K562 (cell line): ENCODE data around the gene CSF1. TPM values are rescaled to one million over a fixed set of nuclear protein-coding genes. Genes with fewer than 3 reads are reported as not detected.

Experiments
- CREB5 ChIP-seq: fragments of 250-450 bp; sonication (Bioruptor Pico); IDR thresholded peaks from 2 replicates; pipeline ENCODE4 v1.5.0; 2020; ENCODE audit warnings: mild to moderate bottlenecking
- DPF2 ChIP-seq: fragments of 450-650 bp; IDR thresholded peaks from 2 replicates; pipeline ENCODE4 v1.6.1; 2016
- EHMT2 ChIP-seq: fragments of 450-650 bp; IDR thresholded peaks from 2 replicates; pipeline ENCODE4 v1.6.1; 2018; ENCODE audit warnings: antibody characterized with exemption
- ELF4 ChIP-seq: fragments of 450-650 bp; formaldehyde crosslinking; IDR thresholded peaks from 2 replicates; pipeline ENCODE4 v1.4.0; 2022; ENCODE audit warnings: missing genetic modification characterization
- FOXM1 ChIP-seq, 2 experiments: fragments of 450-650 bp in 1 of 2; sonication (generic) in 1 of 2; formaldehyde crosslinking in 1 of 2; IDR thresholded peaks; 2 replicates each; pipeline versions ENCODE4 v1.6.1 to v1.9.0; 2017 to 2022; ENCODE audit warnings: low read depth in 2 of 2, mild to moderate bottlenecking in 2 of 2, missing genetic modification reagents in 1 of 2, moderate library complexity in 1 of 2
- GTF2B ChIP-seq: IDR thresholded peaks from 2 replicates; pipeline ENCODE4 v1.6.1; 2011; ENCODE audit not compliant: insufficient read length; ENCODE audit errors: extremely low read depth
- HNRNPL ChIP-seq: fragments of 200-400 bp; formaldehyde crosslinking; IDR thresholded peaks from 2 replicates; pipeline ENCODE4 v1.6.1; 2017; ENCODE audit warnings: low read depth, mild to moderate bottlenecking, low read length
- JUND ChIP-seq, 2 experiments: IDR thresholded peaks; 2 replicates in 1 of 2; 3 replicates in 1 of 2; pipeline ENCODE4 v1.6.1; 2011; ENCODE audit warnings: borderline replicate concordance in 2 of 2, low read depth in 2 of 2, low read length in 2 of 2, improper control_type of control experiment in 1 of 2, missing biosample characterization in 1 of 2, missing genetic modification characterization in 1 of 2, missing genetic modification reagents in 1 of 2
- MCM2 ChIP-seq: fragments of 450-650 bp; IDR thresholded peaks from 2 replicates; pipeline ENCODE4 v1.6.1; 2017; ENCODE audit warnings: low read depth, mild to moderate bottlenecking
- MXI1 ChIP-seq: IDR thresholded peaks from 2 replicates; pipeline ENCODE4 v1.6.1; 2011; ENCODE audit warnings: low read depth, mild to moderate bottlenecking, improper control_type of control experiment, low read length
- NEUROD1 ChIP-seq: fragments of 150-350 bp; IDR thresholded peaks from 2 replicates; pipeline ENCODE4 v1.6.1; 2014; ENCODE audit warnings: borderline replicate concordance, low read length, low read depth; ENCODE audit not compliant: partially characterized antibody
- PHB2 ChIP-seq: fragments of 450-650 bp; IDR thresholded peaks from 2 replicates; pipeline ENCODE4 v1.6.1; 2017; ENCODE audit warnings: low read depth
- PPARD ChIP-seq: fragments of 250-450 bp; sonication (Bioruptor Pico); IDR thresholded peaks from 2 replicates; pipeline ENCODE4 v1.8.0; 2022; ENCODE audit warnings: inconsistent platforms, mild to moderate bottlenecking, moderate library complexity
- RBM25 ChIP-seq: fragments of 200-400 bp; formaldehyde crosslinking; IDR thresholded peaks from 2 replicates; pipeline ENCODE4 v1.6.1; 2018; ENCODE audit warnings: low read length, low read depth, moderate library complexity; ENCODE audit not compliant: severe bottlenecking
- SRSF7 ChIP-seq: fragments of 200-400 bp; formaldehyde crosslinking; optimal IDR thresholded peaks from 2 replicates; pipeline ENCODE3; 2017; ENCODE audit warnings: mild to moderate bottlenecking, low read depth, low read length
- STAT5A ChIP-seq: IDR thresholded peaks from 2 replicates; pipeline ENCODE4 v1.6.1; 2012; ENCODE audit warnings: low read length, inconsistent platforms, borderline replicate concordance
- TAL1 ChIP-seq: fragments of 450-650 bp; IDR thresholded peaks from 2 replicates; pipeline ENCODE4 v1.6.1; 2016; ENCODE audit warnings: mild to moderate bottlenecking
- TCF3 ChIP-seq: sonication (generic); formaldehyde crosslinking; IDR thresholded peaks from 2 replicates; pipeline ENCODE4 v1.4.0; 2020; ENCODE audit warnings: mild to moderate bottlenecking, missing genetic modification reagents
- ZBTB7A ChIP-seq: IDR thresholded peaks from 2 replicates; pipeline ENCODE4 v1.6.1; 2011; ENCODE audit warnings: low read depth, mild to moderate bottlenecking, low read length, moderate library complexity, borderline replicate concordance; ENCODE audit not compliant: control insufficient read depth
- ZNF239 ChIP-seq: fragments of 250-450 bp; sonication (Bioruptor Pico); IDR thresholded peaks from 2 replicates; pipeline ENCODE4 v1.4.0; 2020; ENCODE audit warnings: mild to moderate bottlenecking
- ZNF384 ChIP-seq: IDR thresholded peaks from 2 replicates; pipeline ENCODE4 v1.6.1; 2012; ENCODE audit warnings: low read depth, low read length, improper control_type of control experiment
- polyA plus RNA-seq, 8 experiments: library from polyadenylated mRNA; depleted of rRNA in 4 of 8; stranded (reverse) in 5 of 8; unstranded in 3 of 8; fragments of >200 nt; fragmentation: Nextera tagmentation in 2 of 8; fragmentation: Illumina TruSeq in 1 of 8; extraction: Ambion mirVana in 2 of 8; extraction: Trizol in 1 of 8; gene quantifications; 2 replicates each; pipeline versions ENCODE4 v1.2.1 to v1.2.3, GENCODE V29; 2011 to 2014; ENCODE audit warnings: inconsistent platforms in 1 of 8, missing spikeins in 1 of 8
- total RNA-seq, 7 experiments: library from RNA; depleted of rRNA in 6 of 7; stranded (reverse); fragments of >200 nt in 6 of 7; fragmentation: Illumina TruSeq in 2 of 7; extraction: Trizol in 2 of 7; gene quantifications; 2 replicates each; pipeline versions ENCODE4 v1.2.1 to v1.2.3, GENCODE V29; 2011 to 2021; ENCODE audit warnings: low replicate concordance in 1 of 7
- TF ChIP-seq, protein P1 (sequence below): sonication (generic); formaldehyde crosslinking; IDR thresholded peaks from 2 replicates; pipeline ENCODE4 v1.8.0; 2023; ENCODE audit warnings: mild to moderate bottlenecking, missing genetic modification reagents
- TF ChIP-seq, protein P2 (sequence below): sonication (generic); formaldehyde crosslinking; IDR thresholded peaks from 2 replicates; pipeline ENCODE4 v1.9.0; 2022; ENCODE audit warnings: mild to moderate bottlenecking, missing genetic modification reagents
- TF ChIP-seq, protein P3 (sequence below): sonication (generic); formaldehyde crosslinking; IDR thresholded peaks from 2 replicates; pipeline ENCODE4 v1.8.1; 2023; ENCODE audit warnings: mild to moderate bottlenecking, missing genetic modification reagents

The CSF1 gene
- total and polyA plus RNA-seq, 9 of the 15 experiments (the other 6 are each of a cell fraction or from before 2014, with no cell fraction given) = 0.18 to 11.8 (median 2.8) TPM

DNA sequence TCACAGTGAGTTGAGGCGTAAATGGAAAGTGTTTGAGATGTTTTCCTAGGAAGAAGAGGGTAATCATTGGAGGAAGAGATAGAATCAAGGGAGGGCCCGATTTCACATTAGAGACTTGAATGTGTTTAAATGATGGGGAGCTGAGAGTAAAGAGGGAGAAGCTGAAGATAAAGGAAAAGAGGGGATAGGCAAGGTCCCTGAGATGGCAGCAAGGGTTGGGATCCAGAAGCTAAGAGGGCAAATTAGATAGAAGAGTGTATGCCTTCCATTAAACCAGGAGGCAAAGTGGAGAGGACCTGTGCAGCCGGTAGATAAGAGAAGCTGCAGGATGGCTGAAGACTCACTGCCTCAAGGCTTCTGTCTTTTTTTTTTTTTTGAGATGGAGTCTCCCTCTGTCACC, 21.6 kb upstream of the CSF1 start (continued):
- TF ChIP-seq PHB2 (peak; percentile 12; the same call in 1 of the 2 replicates), ZNF384 (peak; percentile 91), ELF4 (CRISPR knock-in tag) (0 out of 2 replicates have a peak, but pooled peaks have one; percentile 51), CREB5 (CRISPR knock-in tag) (no peak), DPF2 (peak; percentile 86), EHMT2 (peak; percentile 70), FOXM1 (IDR thresholded peaks at IDR 0.05; ENCODE audit: low read depth) (peak; percentile 51; the same call in 1 of the 2 replicates), FOXM1 (CRISPR knock-in tag; IDR thresholded peaks at IDR 0.05; ENCODE audit: low read depth) (no peak), NEUROD1 (no peak), GTF2B (no peak), ZNF239 (CRISPR knock-in tag) (no peak), HNRNPL (no peak), MCM2 (no peak), ZBTB7A (no peak), RBM25 (no peak), JUND (IDR thresholded peaks at IDR 0.05; ENCODE audit: borderline replicate concordance, low read depth, low read length) (no peak), JUND (tag; IDR thresholded peaks at IDR 0.05; ENCODE audit: borderline replicate concordance, low read depth, low read length) (peak; percentile 32; the same call in 1 of the 3 replicates), STAT5A (peak; percentile 47; the same call in 1 of the 2 replicates), SRSF7 (no peak), PPARD (no peak), TCF3 (CRISPR knock-in tag) (peak; percentile 85), MXI1 (no peak), TAL1 (peak; percentile 77)
- TF ChIP-seq, protein P1, sequence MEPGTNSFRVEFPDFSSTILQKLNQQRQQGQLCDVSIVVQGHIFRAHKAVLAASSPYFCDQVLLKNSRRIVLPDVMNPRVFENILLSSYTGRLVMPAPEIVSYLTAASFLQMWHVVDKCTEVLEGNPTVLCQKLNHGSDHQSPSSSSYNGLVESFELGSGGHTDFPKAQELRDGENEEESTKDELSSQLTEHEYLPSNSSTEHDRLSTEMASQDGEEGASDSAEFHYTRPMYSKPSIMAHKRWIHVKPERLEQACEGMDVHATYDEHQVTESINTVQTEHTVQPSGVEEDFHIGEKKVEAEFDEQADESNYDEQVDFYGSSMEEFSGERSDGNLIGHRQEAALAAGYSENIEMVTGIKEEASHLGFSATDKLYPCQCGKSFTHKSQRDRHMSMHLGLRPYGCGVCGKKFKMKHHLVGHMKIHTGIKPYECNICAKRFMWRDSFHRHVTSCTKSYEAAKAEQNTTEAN (CRISPR knock-in tag) = no peak
- TF ChIP-seq, protein P2, sequence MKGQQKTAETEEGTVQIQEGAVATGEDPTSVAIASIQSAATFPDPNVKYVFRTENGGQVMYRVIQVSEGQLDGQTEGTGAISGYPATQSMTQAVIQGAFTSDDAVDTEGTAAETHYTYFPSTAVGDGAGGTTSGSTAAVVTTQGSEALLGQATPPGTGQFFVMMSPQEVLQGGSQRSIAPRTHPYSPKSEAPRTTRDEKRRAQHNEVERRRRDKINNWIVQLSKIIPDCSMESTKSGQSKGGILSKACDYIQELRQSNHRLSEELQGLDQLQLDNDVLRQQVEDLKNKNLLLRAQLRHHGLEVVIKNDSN = no peak
- TF ChIP-seq, protein P3, sequence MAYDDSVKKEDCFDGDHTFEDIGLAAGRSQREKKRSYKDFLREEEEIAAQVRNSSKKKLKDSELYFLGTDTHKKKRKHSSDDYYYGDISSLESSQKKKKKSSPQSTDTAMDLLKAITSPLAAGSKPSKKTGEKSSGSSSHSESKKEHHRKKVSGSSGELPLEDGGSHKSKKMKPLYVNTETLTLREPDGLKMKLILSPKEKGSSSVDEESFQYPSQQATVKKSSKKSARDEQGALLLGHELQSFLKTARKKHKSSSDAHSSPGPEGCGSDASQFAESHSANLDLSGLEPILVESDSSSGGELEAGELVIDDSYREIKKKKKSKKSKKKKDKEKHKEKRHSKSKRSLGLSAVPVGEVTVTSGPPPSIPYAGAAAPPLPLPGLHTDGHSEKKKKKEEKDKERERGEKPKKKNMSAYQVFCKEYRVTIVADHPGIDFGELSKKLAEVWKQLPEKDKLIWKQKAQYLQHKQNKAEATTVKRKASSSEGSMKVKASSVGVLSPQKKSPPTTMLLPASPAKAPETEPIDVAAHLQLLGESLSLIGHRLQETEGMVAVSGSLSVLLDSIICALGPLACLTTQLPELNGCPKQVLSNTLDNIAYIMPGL (CRISPR knock-in tag) = no peak
